Measurements from ENCODE around the gene GCM1.

The GCM1 gene

DNA sequence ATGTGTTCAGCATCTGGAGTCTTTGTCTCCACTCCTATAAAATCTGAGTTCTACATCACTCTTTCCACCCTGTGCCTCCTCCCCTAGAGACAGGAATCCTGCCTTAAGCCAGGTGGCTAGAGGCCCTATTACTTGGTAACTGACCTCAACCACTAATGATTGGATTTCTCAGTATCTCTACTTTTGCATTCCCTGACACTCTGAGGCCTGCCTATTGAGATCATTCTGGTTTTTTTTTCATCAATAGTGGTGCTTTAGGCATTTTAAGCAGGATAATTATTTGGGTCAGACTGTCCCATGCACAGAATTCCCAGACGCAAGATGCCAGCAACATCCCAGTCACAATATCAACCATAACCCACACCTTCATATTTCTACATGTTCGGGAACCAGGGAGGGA is 3.9 kb upstream of the GCM1 start:
- no peak for DNase-seq (ENCODE audit: low read depth)

DNA sequence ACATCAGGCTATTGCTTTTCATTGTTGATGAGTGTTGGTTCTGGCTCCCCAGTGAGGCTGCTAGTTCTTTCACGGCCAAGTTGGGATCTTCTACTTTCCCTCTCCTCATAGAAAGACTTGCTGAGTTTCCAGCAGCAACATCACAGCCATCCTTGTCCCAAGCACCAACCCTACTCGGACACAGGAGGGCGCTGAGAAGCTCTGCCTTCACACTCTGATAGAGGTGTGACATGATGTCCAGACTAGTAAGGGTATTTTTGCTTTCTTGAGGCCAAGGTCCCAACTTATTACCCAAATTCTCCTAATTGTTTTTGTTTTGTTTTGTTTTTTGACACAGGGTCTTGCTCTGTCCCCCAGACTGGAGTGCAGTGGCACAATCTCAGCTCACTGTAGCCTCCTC is 3.0 kb upstream of the GCM1 start:
- DNase-seq (ENCODE audit: low read depth): no peak

DNA sequence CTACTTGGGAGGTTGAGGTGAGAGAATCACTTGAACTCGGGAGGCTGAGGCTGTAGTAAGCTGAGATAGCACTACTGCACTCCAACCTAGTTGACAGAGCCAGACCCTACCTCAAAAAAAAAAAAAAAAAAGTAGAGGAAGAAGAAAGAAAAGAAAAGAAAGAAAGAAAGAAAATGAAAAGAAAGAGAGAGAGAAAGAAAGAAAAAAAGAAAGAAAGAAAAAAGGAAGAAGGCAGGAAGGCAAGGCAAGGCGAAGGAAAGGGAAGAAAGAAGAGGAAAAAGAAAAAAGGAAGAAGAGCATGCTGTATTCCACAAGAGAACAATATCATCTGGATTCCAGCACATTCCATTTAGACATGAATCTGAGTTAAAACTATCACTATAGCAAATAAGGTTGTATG is 3.8 kb downstream of the GCM1 start:
- no peak for DNase-seq (ENCODE audit: low read depth)

DNA sequence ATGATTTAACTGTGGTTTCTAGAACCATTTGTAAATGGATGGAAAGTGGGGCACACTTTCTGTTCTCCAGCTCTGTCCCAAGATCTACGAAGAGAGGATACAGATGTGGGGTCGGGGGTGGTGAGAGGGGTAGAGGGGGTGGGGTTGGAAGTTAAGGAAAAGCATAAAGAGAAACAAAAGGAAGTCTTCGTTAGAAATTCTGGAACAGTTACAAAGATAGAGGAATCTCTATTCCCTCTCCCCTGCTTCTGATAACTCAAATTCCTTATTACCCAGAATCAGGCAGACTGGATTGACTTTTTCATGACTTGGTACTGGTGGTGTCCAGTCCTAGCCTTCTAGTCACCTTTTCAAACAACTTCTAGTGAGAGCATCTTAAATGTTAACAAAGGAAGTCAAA is 4.9 kb downstream of the GCM1 start:
- DNase-seq (ENCODE audit: low read depth): no peak

DNA sequence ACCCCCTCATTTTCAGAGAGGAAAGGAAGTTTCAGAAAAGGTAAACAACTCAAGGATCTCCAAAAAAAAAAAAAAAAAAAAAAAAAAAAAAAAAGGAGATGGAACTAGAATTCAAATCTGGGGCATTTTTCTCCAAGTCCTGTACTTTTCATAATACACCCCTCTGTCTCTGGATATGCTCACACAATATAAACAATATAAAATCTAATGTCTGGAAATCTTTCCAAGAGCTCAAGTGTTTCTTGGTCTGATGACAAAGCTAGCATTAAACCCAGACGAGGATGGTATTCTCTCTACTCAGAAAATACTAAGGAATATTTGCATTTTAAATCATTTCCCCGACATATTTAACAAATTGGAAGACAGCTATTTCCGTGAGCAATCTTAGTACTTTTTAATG is 5.8 kb downstream of the GCM1 start:
- DNase-seq (ENCODE audit: low read depth): no peak

DNA sequence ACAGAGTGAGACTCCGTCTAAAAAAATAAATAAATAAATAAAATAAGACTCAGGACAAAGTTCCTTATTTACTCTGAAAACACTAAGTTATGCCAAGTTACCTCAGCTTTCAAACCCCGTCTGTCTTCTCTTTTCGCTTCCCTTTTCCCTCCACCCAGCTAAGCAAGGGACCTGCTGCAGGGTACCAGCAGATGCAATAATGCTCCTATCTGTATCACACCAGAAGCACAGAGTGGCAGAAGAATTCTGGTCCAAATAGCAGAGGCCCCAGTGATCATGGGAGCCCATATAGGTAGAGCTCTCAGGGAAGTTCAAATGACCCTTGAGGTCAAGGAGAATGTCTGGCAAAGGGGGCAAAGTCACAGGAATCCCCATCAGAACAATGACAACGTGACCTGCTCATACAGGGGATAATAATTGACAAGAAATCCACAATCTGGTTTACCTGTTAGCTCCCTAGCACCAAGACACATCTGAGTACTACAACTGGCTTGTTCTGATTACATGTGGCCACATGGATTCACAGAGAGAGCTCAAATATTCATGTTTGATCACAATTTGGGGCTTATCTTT is 8.7 kb downstream of the GCM1 start:
- DNase-seq (ENCODE audit: low read depth): no peak

DNA sequence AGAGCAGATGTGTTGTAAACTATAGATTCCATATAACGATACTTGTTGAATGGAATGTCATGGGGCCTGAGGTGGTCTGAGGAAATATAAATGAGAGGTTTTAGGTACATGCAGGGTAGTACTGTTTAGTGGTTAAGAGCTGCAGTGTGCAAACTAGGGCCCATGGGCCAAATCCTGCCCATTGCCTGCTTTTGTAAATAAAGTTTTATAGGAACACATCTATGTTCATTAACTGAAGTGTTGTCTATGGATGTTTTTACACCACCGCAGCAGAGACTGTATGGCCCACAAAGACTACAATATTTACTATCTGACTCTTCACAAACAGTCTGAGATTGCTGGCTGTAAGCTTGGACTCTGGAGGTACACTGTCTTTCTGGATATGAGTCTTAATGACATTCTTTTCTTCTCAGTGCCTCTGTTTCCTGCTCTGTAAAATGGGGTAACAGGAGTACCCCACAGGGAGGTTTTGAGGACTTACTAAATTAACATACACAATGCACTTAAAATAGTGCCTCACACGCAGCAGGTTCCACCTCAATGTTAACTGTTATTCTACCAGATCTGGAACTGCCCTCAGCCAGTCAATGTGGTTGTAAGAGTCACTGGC is 12.5 kb downstream of the GCM1 start:
- no peak for DNase-seq (ENCODE audit: low read depth)

DNA sequence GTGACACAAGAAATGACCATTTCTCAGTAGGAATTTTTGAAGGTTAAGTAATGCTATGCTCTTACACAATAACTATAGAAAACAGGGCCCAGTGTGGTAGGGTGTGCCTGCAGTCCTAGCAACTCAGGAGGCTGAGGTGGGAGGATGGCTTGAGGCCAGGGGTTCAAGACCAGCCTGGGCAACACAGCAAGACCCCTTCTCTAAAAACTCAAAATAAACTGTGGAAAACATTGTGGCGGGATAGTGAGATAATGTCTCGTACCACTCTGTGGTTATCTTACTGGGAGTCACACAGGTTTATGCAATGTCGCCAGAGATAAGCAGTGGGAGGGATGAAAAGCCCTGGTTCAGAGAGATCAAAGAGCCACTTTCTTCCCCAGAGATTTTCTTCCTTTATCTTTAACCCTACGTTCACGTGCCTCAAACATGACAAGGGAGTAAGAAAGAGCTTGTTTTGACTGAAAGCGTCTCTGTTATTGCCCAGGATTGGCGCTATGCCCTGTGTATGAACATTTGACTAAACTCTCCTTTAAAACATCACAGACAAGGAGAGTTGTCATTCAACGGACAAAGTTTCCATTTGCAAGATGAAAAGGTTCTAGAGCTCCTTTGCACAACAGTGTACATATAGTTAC is 13.9 kb downstream of the GCM1 start:
- DNase-seq (ENCODE audit: low read depth): no peak

DNA sequence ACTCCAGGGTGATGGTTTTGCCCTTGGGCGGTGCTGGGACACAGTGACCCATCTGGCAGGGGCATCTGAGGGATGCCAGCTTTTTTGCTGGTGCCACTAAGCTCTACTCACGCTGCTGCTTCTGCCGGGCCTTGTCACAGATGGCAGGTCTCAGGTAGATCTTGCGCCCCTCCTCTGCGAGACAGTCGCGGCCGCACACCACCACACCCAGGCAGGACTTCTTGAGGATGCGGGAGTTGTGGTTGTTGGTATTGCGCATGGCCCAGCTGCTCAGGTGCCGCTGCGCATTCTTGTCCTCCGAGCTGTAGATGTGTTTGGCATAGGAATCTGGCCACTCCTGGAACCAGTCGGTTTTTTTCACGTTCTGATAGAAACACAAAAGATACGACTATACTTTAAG is 14.7 kb downstream of the GCM1 start:
- no peak for DNase-seq (ENCODE audit: low read depth)

DNA sequence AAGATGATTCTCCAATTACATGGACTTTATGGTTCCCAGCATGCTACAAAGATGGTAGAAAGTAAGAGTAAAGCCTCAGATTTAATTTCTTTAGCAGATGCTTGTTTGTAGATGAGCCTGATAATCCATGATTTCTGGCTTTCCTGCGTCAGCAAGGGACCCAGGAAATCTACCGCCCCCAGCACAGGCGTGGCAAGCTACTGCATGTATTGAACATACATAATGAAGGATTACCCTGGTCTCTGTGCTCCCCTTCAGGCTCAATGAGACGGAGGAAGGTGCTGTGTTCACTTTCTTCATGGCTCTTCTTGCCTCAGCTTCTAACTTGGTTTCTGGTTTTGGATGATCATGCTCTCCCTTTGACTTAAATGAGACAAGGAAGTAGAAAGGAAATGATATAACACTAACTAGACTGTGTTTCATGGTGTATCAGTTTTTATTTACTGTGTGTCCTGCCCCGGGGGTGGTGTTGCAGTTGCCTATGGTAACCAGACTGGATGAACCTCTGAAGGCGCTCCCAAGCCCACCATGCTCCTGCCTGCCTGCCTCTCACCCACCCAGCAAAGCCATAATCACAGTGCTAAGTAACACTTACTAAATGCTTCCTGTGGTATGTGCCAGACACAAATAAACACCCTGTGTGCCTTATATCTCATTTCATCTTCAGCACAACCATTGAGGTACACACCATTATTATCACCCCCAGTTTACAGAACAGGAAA is 17.9 kb downstream of the GCM1 start:
- no peak for DNase-seq (ENCODE audit: low read depth)

DNA sequence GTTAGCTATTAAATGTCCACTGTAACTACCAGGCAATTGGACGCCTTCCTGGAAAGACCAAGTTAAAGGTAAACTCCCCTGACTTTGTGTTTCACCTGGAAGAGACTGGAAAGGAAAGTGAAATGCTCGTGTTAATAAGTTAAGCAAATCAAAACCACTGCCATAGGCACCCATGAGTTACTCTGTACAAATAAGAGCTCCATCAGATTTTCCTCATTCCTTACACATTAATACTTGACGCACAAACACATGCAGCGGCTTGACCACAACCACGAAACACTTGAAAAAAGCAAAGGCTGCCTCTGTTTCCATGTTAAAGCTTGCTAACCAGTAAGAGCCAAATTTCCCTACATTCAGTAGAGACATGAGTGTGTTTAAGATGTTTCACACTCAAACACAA is 19.8 kb downstream of the GCM1 start:
- no peak for DNase-seq (ENCODE audit: low read depth)

DNA sequence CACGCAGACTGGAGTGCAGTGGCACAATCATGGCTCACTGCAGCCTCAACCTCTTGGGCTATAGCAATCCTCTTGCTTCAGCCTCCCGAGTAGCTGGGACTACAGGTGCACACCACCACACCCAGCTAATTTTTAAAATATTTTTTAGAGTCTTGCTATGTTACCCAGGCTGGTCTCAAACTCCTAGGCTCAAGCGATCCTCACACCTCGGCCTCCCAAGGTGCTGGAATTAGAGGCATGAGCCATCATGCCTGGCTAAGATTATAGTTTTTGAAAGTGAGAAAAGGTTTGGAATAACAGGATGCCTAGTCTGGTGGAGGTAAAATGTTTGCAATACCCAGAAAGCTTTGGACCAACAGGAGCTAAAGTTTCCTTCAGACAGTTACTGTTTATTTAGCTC is 23.4 kb downstream of the GCM1 start:
- no peak for DNase-seq (ENCODE audit: low read depth)

DNA sequence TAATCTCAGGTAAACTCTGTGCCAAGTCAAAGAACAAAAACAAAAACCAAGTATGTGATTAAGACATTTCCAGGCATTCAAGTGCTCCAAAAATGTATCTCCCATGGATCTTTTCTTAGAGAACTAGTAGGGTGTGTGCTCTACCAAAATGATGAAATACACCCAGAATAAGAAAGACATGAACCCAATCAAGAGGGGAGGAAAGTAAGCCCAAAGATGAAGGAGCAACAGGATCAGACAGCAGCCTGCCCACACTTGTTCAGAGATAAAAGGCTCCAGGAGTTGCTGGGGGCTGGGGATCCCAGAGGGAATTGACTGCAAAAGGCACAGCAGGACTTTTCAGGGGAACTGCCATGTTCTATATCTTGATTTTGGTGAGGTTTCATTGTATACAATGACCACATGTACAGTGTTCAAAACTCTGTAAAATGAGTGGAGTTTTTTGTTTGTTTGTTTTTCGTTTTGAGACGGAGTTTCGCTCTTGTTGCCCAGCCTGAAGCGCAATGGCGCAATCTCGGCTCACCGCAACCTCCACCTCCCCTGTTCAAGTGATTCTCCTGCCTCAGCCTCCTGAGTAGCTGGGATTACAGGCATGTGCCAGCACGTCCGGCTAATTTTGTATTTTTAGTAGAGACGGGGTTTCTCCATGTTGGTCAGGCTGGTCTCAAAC is 24.4 kb downstream of the GCM1 start:
- no peak for DNase-seq (ENCODE audit: low read depth)

DNA sequence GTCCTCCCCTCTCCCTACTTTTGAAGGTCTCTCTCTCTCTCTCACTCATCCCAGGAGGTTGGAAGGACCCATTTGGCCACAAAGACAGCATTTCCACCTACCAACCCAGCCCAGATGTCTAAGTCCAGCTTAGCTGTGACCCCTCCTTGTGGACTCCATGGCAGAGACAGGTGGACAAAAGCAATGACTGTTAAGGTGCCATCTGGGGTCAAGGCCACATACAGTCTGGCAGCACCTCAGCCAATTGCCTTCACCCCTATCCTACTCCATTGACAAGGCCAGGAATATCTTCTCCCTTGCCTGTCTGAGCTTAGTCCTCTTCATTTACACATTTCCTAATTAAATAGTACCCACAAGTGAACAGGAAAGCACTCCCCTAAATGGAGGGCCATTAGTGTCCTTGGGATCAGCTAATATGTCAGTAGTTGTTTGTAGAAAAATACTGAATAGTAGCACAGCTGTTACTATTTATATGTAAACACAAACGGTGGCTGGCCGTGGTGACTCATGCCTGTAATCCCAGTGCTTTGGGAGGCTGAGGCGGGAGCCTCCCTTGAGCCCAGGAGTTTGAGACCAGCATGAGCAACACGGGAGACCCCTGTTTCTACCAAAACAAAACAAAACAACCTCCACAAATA is 28.8 kb downstream of the GCM1 start:
- DNase-seq (ENCODE audit: low read depth): no peak

DNA sequence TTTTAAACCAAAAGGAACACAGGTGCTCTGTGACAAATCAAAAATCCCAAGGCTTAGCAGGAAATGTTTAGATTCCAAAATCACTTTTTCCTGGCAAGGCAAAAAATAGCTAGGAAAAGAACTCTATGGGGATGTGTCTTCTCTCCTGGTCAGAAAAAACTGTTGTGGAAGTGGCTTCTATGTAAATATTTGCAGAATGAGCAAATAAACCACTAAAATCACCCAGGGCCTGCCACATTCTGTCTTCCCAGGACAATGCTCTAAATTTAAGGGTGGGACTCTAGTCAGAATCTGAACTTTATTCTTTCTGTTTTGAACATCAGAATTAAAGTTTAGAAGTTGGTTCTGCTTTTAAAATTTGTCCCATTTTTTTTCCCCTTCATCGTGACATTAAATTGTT is 29.3 kb downstream of the GCM1 start:
- no peak for DNase-seq (ENCODE audit: low read depth)

DNA sequence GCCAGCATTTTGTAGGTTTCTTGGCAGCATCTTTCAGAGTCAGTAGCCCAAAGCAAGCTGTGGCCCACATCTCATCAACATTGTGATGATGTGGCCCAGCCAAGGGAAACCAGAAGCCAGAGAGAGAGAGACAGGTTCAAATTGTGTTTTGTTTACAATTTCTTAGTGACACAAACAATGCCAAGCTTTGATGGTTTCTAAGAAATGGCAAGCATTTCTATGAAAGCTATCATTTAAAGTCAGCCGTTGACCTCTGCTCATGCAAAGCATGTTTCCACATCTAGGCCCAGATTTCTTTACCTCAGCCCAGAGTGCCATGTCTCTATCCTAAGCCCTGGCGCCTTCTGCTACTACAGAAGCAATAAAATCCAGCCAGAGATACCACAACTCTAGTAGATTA is 32.9 kb downstream of the GCM1 start:
- DNase-seq (ENCODE audit: low read depth): no peak

DNA sequence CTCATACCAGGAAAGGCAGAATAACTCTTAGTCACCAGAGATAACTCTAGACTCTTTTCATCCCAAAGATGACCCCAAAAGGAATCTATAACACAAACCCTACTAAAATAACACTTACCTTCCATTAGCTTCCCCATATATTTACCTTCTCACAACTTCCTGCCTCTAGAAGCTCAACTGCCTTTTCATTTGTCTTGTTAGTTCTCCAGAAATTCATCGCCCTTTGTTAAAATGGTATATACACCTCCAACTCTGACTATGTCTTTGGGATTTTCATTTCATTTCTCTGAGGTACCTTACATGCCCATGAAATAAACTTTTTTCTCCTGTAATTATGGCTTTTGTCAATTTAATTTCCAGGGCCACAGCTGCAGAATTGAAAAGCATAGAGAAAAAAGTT is 33.5 kb downstream of the GCM1 start:
- no peak for DNase-seq (ENCODE audit: low read depth)

DNA sequence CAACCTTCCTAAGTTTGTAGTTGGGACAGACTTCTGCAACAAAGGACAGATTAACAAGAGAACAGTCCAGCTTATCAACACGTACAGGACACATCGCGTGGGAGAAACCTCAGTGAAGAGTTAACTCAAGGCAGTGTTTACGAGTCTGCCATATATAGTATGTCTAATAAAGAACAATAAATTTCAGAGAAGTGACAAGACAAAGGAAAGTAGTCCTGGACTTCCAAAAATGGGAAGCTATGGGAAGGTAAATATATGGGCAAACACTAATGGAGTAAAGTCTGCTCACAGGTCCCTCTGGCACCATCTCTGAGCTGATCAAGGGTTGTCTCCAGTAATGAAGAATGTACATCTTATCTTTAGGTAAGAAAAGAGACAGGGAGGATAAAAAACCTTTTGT is 34.9 kb downstream of the GCM1 start:
- no peak for DNase-seq (ENCODE audit: low read depth)

DNA sequence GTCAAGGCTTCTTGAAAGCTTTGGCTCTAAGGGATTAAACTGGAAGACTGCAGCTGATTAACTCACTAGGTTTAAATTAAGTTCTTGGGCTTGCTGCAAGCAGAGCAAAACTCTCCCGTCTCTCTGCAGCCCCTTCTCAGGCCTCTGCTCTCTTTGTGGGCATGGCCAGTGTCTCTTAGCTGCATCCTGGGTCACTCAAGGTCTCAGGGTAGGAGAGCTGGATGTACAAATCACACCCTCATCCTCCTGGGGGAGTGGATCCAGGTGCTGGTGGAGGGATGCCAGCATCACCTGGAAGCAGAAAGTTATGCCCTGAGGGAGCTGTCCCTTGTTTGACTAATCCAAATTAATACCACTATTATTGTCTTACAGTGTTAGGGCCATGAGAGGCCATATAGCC is 35.8 kb downstream of the GCM1 start:
- no peak for DNase-seq (ENCODE audit: low read depth)

DNA sequence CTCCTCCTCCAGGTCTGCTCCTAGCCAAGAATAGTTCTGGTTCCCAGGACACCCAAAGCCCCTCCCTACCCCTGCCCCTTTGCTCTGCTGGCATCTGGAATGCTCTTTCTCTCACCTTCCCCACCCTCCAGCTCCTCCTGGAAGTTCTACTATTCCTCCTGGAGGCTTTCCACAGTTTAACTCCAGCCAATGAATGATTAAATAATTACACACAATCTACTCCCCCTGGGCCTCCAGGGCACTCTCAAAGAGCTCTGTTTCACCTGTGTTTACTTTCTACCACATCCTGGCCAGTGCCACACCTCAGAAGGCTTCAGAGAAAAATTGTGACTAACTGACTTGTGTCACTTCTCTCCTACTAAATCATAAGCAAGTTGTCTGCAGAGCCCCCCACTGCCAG is 36.2 kb downstream of the GCM1 start:
- DNase-seq (ENCODE audit: low read depth): no peak

DNA sequence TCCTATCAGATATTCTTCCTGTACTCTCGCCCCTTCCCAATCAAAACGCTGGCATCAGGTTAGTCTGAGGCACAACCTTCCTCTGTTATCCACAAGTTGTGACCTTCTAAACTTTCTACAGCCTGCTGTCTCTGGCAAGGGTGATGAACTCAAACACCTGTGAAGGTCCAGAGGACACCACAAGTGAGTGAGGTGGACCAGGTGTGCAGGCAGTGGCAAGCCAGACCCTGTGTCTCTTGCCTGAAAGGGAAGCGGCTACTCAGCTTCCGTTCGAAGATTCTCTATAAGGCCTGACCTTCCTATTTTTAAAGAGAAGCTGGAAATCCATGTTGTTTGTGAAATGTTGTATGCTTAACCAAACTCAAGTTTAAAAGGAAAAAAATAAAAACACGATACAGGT is 36.8 kb downstream of the GCM1 start:
- DNase-seq (ENCODE audit: low read depth): no peak

DNA sequence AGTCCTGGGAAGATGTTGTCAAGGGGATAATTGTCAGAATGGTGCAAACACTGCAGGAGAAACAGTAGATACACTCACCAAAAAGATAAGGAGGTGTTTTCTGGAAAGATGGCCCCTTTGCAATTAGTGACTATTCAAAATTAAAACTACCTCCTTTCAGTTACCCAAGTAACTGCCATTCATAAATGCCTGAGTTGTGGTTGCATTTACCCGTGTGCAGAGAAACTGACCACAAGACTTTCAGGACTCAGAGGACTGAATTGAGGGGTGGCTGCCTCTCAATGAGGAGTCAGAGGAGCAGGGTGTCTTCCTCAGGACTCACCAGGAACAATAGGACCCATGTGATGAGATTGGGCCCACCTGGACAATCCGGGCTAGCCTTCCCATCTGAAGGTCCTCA is 39.0 kb downstream of the GCM1 start:
- DNase-seq (ENCODE audit: low read depth): no peak

All from activated T-helper 9 cell treated with anti-CD3 and anti-CD28 coated beads, Interleukin-2, amount 50 U/mL, for 16 hours (primary cell).